Panc1 (cell line): ENCODE results near the gene KAT8. TPM values are rescaled to one million over a fixed set of nuclear protein-coding genes. Genes with fewer than 3 reads are reported as not detected.

Source experiments
- ATAC-seq: fragments of 200-7000 bp; cut with Tn5 transposase; 2 replicates; pipeline ENCODE4 v1.9.1; 2020; ENCODE audit warnings: mild to moderate bottlenecking, moderate library complexity
- BruUV-seq: library from RNA; stranded (reverse); fragments of 400-500 nt; replicated peaks from 2 replicates; lab custom pipeline; 2021; lab: Mats Ljungman, UMichigan
- CTCF ChIA-PET: fragments of 300-600 bp; sonication (Branson Sonifier 250); formaldehyde crosslinking; loops from one replicate; lab custom pipeline; 2022; ENCODE audit warnings: antibody characterized with exemption; lab: Charles Lee
- POLR2A ChIA-PET: fragments of 300-600 bp; sonication (Branson Sonifier 250); formaldehyde crosslinking; loops from one replicate; lab custom pipeline; 2022; ENCODE audit warnings: antibody characterized with exemption; lab: Charles Lee
- DNase-seq: peaks from one replicate; pipeline ENCODE4 v3.0.0-alpha.2; 2010; ENCODE audit warnings: low read depth, low spot score
- H3K27ac ChIP-seq: 2 replicates; pipeline ENCODE4 v1.5.1; 2011; ENCODE audit warnings: mild to moderate bottlenecking, low read length, inconsistent platforms
- H3K27me3 ChIP-seq: fragments of 200-500 bp; sonication (Bioruptor generic); 2 replicates; pipeline ENCODE4 v1.6.0; 2014; ENCODE audit warnings: low read length, inconsistent platforms; ENCODE audit not compliant: control insufficient read depth, insufficient read depth
- H3K36me3 ChIP-seq: fragments of 200-500 bp; sonication (Bioruptor generic); 2 replicates; pipeline ENCODE4 v1.5.1; 2014; ENCODE audit warnings: inconsistent platforms, mild to moderate bottlenecking, low read length, moderate library complexity; ENCODE audit not compliant: control insufficient read depth, insufficient read depth
- H3K4me1 ChIP-seq: 2 replicates; pipeline ENCODE4 v1.5.1; 2011; ENCODE audit warnings: inconsistent platforms, mild to moderate bottlenecking, low read length, moderate library complexity; ENCODE audit not compliant: control insufficient read depth, insufficient read depth
- H3K4me3 ChIP-seq, 2 experiments: 2 replicates each; pipeline ENCODE4 v1.5.1; 2011 to 2012; ENCODE audit warnings: low read depth in 2 of 2, low read length in 2 of 2, mild to moderate bottlenecking in 2 of 2, inconsistent platforms in 1 of 2, moderate library complexity in 1 of 2
- H3K9me3 ChIP-seq: fragments of 200-500 bp; sonication (Bioruptor generic); 2 replicates; pipeline ENCODE4 v1.5.1; 2014; ENCODE audit warnings: low read depth, mild to moderate bottlenecking, inconsistent platforms, low read length, moderate library complexity; ENCODE audit not compliant: control insufficient read depth, insufficient read depth
- CTCF ChIP-seq: fragments of 450-650 bp; IDR thresholded peaks from 2 replicates; pipeline ENCODE4 v1.5.1; 2017; ENCODE audit warnings: mild to moderate bottlenecking
- POLR2AphosphoS5 ChIP-seq: IDR thresholded peaks from 2 replicates; pipeline ENCODE4 v1.6.1; 2012; ENCODE audit warnings: mild to moderate bottlenecking, low read depth, low read length, moderate library complexity
- REST ChIP-seq, 2 experiments: IDR thresholded peaks; 2 replicates each; pipeline ENCODE4 v1.6.1; 2011 to 2012; ENCODE audit warnings: low read depth in 2 of 2, control low read depth in 1 of 2, low read length in 1 of 2, mild to moderate bottlenecking in 1 of 2, moderate library complexity in 1 of 2; ENCODE audit not compliant: insufficient read depth in 1 of 2
- SIN3A ChIP-seq: IDR thresholded peaks from 2 replicates; pipeline ENCODE4 v1.6.1; 2012; ENCODE audit warnings: low read depth, mild to moderate bottlenecking, low read length, moderate library complexity, borderline replicate concordance; ENCODE audit not compliant: insufficient read depth
- TCF7L2 ChIP-seq: IDR thresholded peaks from 2 replicates; pipeline ENCODE4 v1.6.1; 2011; ENCODE audit warnings: mild to moderate bottlenecking, low read depth, low read length, inconsistent platforms
- in situ Hi-C: cut with HindIII; loops from 2 replicates; pipeline ENCODE4 v1.10.0; 2016; ENCODE audit warnings: low sequenced_read_pairs, low pct_unique_long_range_greater_than_20kb
- intact Hi-C: fragments of 100-400 bp; cut with micrococcal nuclease; formaldehyde crosslinking; loops from one replicate; pipeline ENCODE4 v1.10.0; 2022; ENCODE audit not compliant: unreplicated experiment
- total RNA-seq: library from RNA; stranded (reverse); gene quantifications from one replicate; pipeline ENCODE4 v1.2.1, GENCODE V29; 2021; ENCODE audit not compliant: unreplicated experiment

Gene KAT8
- total RNA-seq, 1 experiment from 2014 or later, result 48.3 TPM

- no peak for ATAC-seq
Observed at GRCh38 chr16:31120129-31120528, 2.7 kb downstream of the KAT8 start.

GRCh38 chr16:31125844-31126243 lies 8.4 kb downstream of the KAT8 start:
- H3K27me3 ChIP-seq, result no peaks in the 10 kb centered on the region
- in situ Hi-C loops, result no loop called here
- intact Hi-C loops, result no loop called here
- no TSS peak for BruUV-seq
- no peaks in the 10 kb centered on the region for H3K4me1 ChIP-seq
- no peak overlapping the region for H3K27ac ChIP-seq
- peaks cover 3% of the 10 kb centered on the region; the same call in 1 of the 2 replicates for H3K36me3 ChIP-seq
- ChIA-PET CTCF (no interaction called here), POLR2A (interaction anchor here (1.7 kb wide), 1 partner anchor 8 kb away, joined by 4 read pairs; the partner anchor contains the start of gene KAT8)
- DNase-seq (no peak), ATAC-seq (no peak)
- no peak for TF ChIP-seq TCF7L2
- no peak for TF ChIP-seq CTCF
- TF ChIP-seq POLR2AphosphoS5, result no peak; the same call in 1 of the 2 replicates
- no peak for TF ChIP-seq REST (IDR thresholded peaks at IDR 0.05; ENCODE audit: insufficient read depth in 1 of 2, low read depth in 2 of 2, low read length in 1 of 2)
- TF ChIP-seq SIN3A, result no peak
- no peak overlapping the region for H3K4me3 ChIP-seq
- no peaks in the 10 kb centered on the region for H3K9me3 ChIP-seq

More at GRCh38 chr16:31120129-31120528, 2.7 kb downstream of the KAT8 start:
- TF ChIP-seq CTCF, result no peak
- TF ChIP-seq POLR2AphosphoS5, result no peak
- TF ChIP-seq SIN3A, result no peak
- BruUV-seq, result no TSS peak
- H3K36me3 ChIP-seq, result peaks cover 9% of the 10 kb centered on the region
- no peaks in the 10 kb centered on the region for H3K9me3 ChIP-seq
- peaks cover 6% of the 10 kb centered on the region for H3K4me1 ChIP-seq
- ChIA-PET CTCF (interaction anchor here (0.6 kb wide), 1 partner anchor 275 kb away, joined by 4 read pairs; no protein-coding TSS in a partner anchor), POLR2A (no interaction called here)
- in situ Hi-C loops (no loop called here), intact Hi-C loops (no loop called here)
- no peak overlapping the region for H3K4me3 ChIP-seq
- H3K27ac ChIP-seq, result no peak overlapping the region
- H3K27me3 ChIP-seq, result no peaks in the 10 kb centered on the region
- no peak for DNase-seq
